WTC11 (cell line): ENCODE results near the gene ASAH2B.
"Not testable (repeated sequence)": the region's sequence is repeated elsewhere in the genome, so short reads cannot be mapped to it uniquely, and the experiment has no call there.

Source experiments
- AFF4 ChIP-seq: sonication (generic); formaldehyde crosslinking; IDR thresholded peaks from 2 replicates; pipeline ENCODE4 v1.8.1; 2023; ENCODE audit warnings: mild to moderate bottlenecking, missing genetic modification reagents, borderline replicate concordance
- CTCF ChIP-seq: fragments of 200-600 bp; IDR thresholded peaks from 2 replicates; pipeline ENCODE4 v1.8.0; 2022; ENCODE audit warnings: antibody characterized with exemption
- HMGXB4 ChIP-seq: sonication (generic); formaldehyde crosslinking; IDR thresholded peaks from 2 replicates; pipeline ENCODE4 v1.8.1; 2023; ENCODE audit warnings: mild to moderate bottlenecking, moderate library complexity, missing genetic modification reagents
- KAT7 ChIP-seq: sonication (generic); formaldehyde crosslinking; IDR thresholded peaks from 2 replicates; pipeline ENCODE4 v1.8.1; 2023; ENCODE audit warnings: missing genetic modification reagents, mild to moderate bottlenecking, borderline replicate concordance
- NFE2L1 ChIP-seq: sonication (generic); formaldehyde crosslinking; IDR thresholded peaks from 2 replicates; pipeline ENCODE4 v1.8.1; 2023; ENCODE audit warnings: missing genetic modification reagents
- TEAD1 ChIP-seq: sonication (generic); formaldehyde crosslinking; IDR thresholded peaks from 2 replicates; pipeline ENCODE4 v1.8.0; 2022; ENCODE audit warnings: mild to moderate bottlenecking, missing genetic modification reagents
- ZBTB21 ChIP-seq: sonication (generic); formaldehyde crosslinking; IDR thresholded peaks from 2 replicates; pipeline ENCODE4 v1.8.1; 2023; ENCODE audit warnings: mild to moderate bottlenecking, missing genetic modification reagents, borderline replicate concordance
- ZNF263 ChIP-seq: sonication (generic); formaldehyde crosslinking; IDR thresholded peaks from 2 replicates; pipeline ENCODE4 v1.8.1; 2022; ENCODE audit warnings: low read depth, mild to moderate bottlenecking, moderate library complexity, missing genetic modification reagents

GRCh38 chr10:50701947-50702346 is 37.8 kb upstream of the ASAH2B start:
- not testable (repeated sequence) for TF ChIP-seq CTCF; HMGXB4 (CRISPR knock-in tag); NFE2L1 (CRISPR knock-in tag); TEAD1 (CRISPR knock-in tag); ZBTB21; ZNF263; AFF4 (CRISPR knock-in tag); KAT7
